Common myeloid progenitor, CD34-positive (primary cell): Measurements from ENCODE around the gene NUP210.
A peak's percentile ranks its signal among the peaks of the same experiment; 100 is the strongest.

ENCODE experiments used
- CTCF ChIA-PET: fragments of 350-600 bp; sonication (Branson Sonifier 250); formaldehyde crosslinking; loops from one replicate; lab custom pipeline; 2021; ENCODE audit warnings: antibody characterized with exemption; lab: Charles Lee
- POLR2A ChIA-PET: fragments of 350-600 bp; sonication (Branson Sonifier 250); formaldehyde crosslinking; loops from one replicate; lab custom pipeline; 2021; ENCODE audit warnings: antibody characterized with exemption; lab: Charles Lee
- DNase-seq, 3 donors: peaks; one replicate each; pipeline versions ENCODE4 v3.0.0 to v3.0.0-alpha.2; 2013
- H3K27ac ChIP-seq, 2 experiments: 1 replicate in 1 of 2; 2 replicates in 1 of 2; pipeline ENCODE4 v1.7.0; 2013; ENCODE audit warnings: inconsistent platforms in 2 of 2, low read length in 2 of 2, mild to moderate bottlenecking in 2 of 2, low read depth in 1 of 2, moderate library complexity in 1 of 2; ENCODE audit not compliant: severe bottlenecking in 2 of 2, insufficient read depth in 1 of 2, poor library complexity in 1 of 2
- H3K27me3 ChIP-seq, 5 experiments: replicated peaks in 2 of 5; 1 replicate in 3 of 5; 2 replicates in 2 of 5; pipeline versions ENCODE4 v1.6.1 to v1.7.0; 2013; ENCODE audit warnings: low read length in 4 of 5, mild to moderate bottlenecking in 2 of 5, moderate library complexity in 2 of 5, inconsistent platforms in 1 of 5; ENCODE audit not compliant: insufficient read depth in 5 of 5, control insufficient read depth in 4 of 5
- H3K36me3 ChIP-seq, 4 experiments: 1 replicate in 2 of 4; 2 replicates in 2 of 4; pipeline versions ENCODE4 v1.6.1 to v1.7.0; 2013; ENCODE audit warnings: low read length in 3 of 4, control low read depth in 1 of 4, mild to moderate bottlenecking in 1 of 4; ENCODE audit not compliant: control insufficient read depth in 4 of 4, insufficient read depth in 4 of 4
- H3K4me1 ChIP-seq, 4 experiments: 1 replicate in 3 of 4; 2 replicates in 1 of 4; pipeline versions ENCODE4 v1.6.1 to v1.7.1; 2013; ENCODE audit warnings: low read length in 3 of 4, mild to moderate bottlenecking in 3 of 4, control low read depth in 1 of 4, inconsistent platforms in 1 of 4, moderate library complexity in 1 of 4; ENCODE audit not compliant: control insufficient read depth in 4 of 4, insufficient read depth in 4 of 4; ENCODE audit errors: control extremely low read depth in 1 of 4
- H3K4me3 ChIP-seq, 7 experiments: 1 replicate in 4 of 7; 2 replicates in 3 of 7; pipeline versions ENCODE4 v1.5.1 to v1.7.0; 2013; ENCODE audit warnings: mild to moderate bottlenecking in 7 of 7, low read length in 6 of 7, moderate library complexity in 6 of 7, inconsistent platforms in 2 of 7, low read depth in 2 of 7, control low read depth in 1 of 7; ENCODE audit not compliant: insufficient read depth in 4 of 7, control insufficient read depth in 1 of 7; ENCODE audit errors: extremely low read depth in 1 of 7
- H3K9me3 ChIP-seq, 5 experiments: 1 replicate in 4 of 5; 2 replicates in 1 of 5; pipeline versions ENCODE4 v1.6.1 to v1.7.1; 2013; ENCODE audit warnings: low read length in 4 of 5, mild to moderate bottlenecking in 2 of 5, inconsistent platforms in 1 of 5, low read depth in 1 of 5, moderate library complexity in 1 of 5; ENCODE audit not compliant: control insufficient read depth in 4 of 5, insufficient read depth in 2 of 5; ENCODE audit errors: control extremely low read depth in 1 of 5
- WGBS: methylation state at CpG from one replicate; pipeline ENCODE4 v1.1.5; 2013; ENCODE audit not compliant: insufficient coverage; 5-methylcytosine and 5-hydroxymethylcytosine counted together

NUP210 gene

DNA sequence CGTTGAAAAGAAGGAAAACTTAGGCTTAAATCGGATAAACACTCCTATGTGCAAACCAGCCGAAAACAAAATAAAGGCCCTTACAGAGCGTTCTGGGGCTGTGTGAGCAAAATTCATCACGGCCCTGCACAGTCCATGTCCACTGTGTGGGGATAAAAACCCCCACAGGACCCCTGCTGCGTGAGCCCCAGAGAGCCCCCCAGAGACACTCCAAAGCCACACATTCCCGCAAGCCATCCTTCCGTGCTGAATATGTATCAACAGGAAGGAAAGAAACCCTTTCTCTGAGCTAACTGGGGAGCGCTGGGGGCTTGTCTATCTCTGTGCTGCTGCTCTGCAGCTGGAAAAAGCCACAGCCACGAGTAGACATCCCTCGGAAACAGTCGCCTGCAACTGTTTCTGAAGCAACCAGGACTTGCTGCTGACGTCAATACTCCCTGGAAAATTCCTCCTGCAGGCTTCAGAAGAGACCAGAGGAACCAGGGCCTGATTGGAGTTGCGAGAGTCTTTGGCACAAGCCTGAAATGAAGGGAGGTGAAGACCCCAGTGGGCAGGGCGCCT lies 72.7 kb downstream of the NUP210 start:
- Histone ChIP-seq H3K4me1 (peaks cover 6 to 54% (median 46%) of the 10 kb centered on the region in 4 experiments), H3K4me3 (no peak overlapping the region), H3K27me3 (no peaks in the 10 kb centered on the region), H3K9me3 (no peaks in the 10 kb centered on the region), H3K36me3 (peaks cover 6 to 85% (median 50%) of the 10 kb centered on the region in 4 experiments), H3K27ac (no peak overlapping the region)
- ChIA-PET CTCF (interaction anchor here (1.1 to 6.7 kb wide), 5 partner anchors 12 to 146 kb away, joined by 3 to 69 read pairs (median 5); no protein-coding TSS in a partner anchor), POLR2A (no interaction called here)
- WGBS, result 85% methylated on average over 13 of the region's 15 CpGs
- no peak for DNase-seq

DNA sequence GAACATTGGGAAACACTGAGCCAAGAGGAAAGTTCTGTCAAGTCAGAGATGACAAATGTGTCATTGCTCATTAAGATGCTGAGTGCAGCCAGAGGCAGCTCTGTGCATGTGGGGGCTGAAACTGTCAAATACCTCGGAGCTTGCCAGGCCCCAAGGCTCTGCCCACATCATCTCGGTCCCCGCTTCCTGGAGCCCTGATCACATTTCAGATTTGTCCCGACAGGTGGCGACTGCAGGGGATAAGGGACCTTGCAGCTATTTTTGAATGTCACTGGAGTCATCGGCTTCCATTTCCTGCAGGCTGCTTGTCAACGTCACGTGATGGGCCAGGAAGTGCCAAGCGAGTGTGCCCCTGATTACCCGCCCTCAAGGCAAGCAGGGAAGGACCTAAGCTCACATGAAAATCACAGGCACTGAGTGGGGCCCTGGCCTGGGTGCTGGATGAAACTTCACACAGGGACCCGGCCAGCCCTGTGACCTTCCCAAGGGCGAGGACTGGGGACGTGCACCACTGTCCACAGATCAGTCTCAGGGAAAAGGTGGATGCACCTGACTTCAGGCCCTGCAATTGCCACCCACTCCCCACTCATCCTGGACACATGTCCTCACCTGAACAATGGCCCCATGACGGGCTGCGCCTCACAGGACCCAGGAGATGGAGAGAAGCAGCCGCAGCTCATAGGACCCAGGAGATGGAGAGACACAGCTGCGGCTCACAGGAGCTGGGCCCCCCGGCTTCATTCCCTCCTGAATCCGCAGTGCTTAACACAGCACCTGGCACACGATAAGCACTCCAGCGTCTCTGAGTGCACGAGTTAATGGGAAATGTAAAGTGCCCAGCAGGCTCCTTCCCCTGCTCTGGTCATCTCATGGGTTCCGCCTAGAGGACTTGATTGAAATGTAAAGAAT lies 73.4 kb downstream of the NUP210 start:
- 62% methylated on average over 22 of the region's 23 CpGs for WGBS
- H3K27ac ChIP-seq, result peak overlapping the region in 1 of 2 experiments; percentile 14
- no peak overlapping the region for H3K4me3 ChIP-seq
- peak; percentile 82 to 89 (median 84) for DNase-seq
- H3K36me3 ChIP-seq, result peaks cover 4 to 85% (median 52%) of the 10 kb centered on the region in 4 experiments
- peaks cover 6 to 46% (median 39%) of the 10 kb centered on the region in 4 experiments for H3K4me1 ChIP-seq
- ChIA-PET POLR2A (interaction anchor here (0.7 to 0.8 kb wide), 2 partner anchors 105 to 133 kb away, joined by 3 to 4 read pairs; partner anchors contain the start of gene HDAC11), CTCF (interaction anchor here (0.6 to 6.7 kb wide), 18 partner anchors 8 to 712 kb away, joined by 3 to 69 read pairs (median 4); no protein-coding TSS in a partner anchor)
- H3K9me3 ChIP-seq, result no peaks in the 10 kb centered on the region
- no peaks in the 10 kb centered on the region for H3K27me3 ChIP-seq

- H3K36me3 ChIP-seq, result peaks cover 4 to 85% (median 53%) of the 10 kb centered on the region in 4 experiments
- H3K4me3 ChIP-seq, result no peak overlapping the region
- no peaks in the 10 kb centered on the region for H3K9me3 ChIP-seq
- CTCF ChIA-PET, result interaction anchor here (0.6 to 6.7 kb wide), 13 partner anchors 9 to 713 kb away, joined by 3 to 69 read pairs (median 4); no protein-coding TSS in a partner anchor
- H3K27ac ChIP-seq, result no peak overlapping the region
- POLR2A ChIA-PET, result no interaction called here
- H3K27me3 ChIP-seq, result no peaks in the 10 kb centered on the region
- H3K4me1 ChIP-seq, result peaks cover 6 to 43% (median 39%) of the 10 kb centered on the region in 4 experiments
- WGBS, result 100% methylated on average over 3 of the region's 6 CpGs
- no peak for DNase-seq
Observed at GRCh38 chr3:13345772-13346171, 74.3 kb downstream of the NUP210 start.

- CTCF ChIA-PET, result interaction anchor here (0.6 to 6.7 kb wide), 10 partner anchors 9 to 118 kb away, joined by 3 to 69 read pairs (median 6); no protein-coding TSS in a partner anchor
Observed at GRCh38 chr3:13345284-13345683, 74.8 kb downstream of the NUP210 start.

GRCh38 chr3:13344663-13345062 lies 75.5 kb downstream of the NUP210 start:
- ChIA-PET CTCF (interaction anchor here (1.1 to 6.7 kb wide), 8 partner anchors 9 to 109 kb away, joined by 3 to 69 read pairs (median 6); no protein-coding TSS in a partner anchor), POLR2A (no interaction called here)
- Histone ChIP-seq H3K4me3 (no peak overlapping the region), H3K27ac (no peak overlapping the region), H3K9me3 (no peaks in the 10 kb centered on the region), H3K27me3 (no peaks in the 10 kb centered on the region), H3K36me3 (peaks cover 4 to 88% (median 56%) of the 10 kb centered on the region in 4 experiments), H3K4me1 (peaks cover 6 to 39% (median 38%) of the 10 kb centered on the region in 4 experiments)
- 93% methylated on average over 9 of the region's 9 CpGs for WGBS
- DNase-seq, result no peak

More at GRCh38 chr3:13345284-13345683, 74.8 kb downstream of the NUP210 start:
- 94% methylated on average over 2 of the region's 8 CpGs for WGBS
- Histone ChIP-seq H3K4me3 (no peak overlapping the region), H3K36me3 (peaks cover 4 to 88% (median 56%) of the 10 kb centered on the region in 4 experiments), H3K4me1 (peaks cover 6 to 43% (median 39%) of the 10 kb centered on the region in 4 experiments), H3K9me3 (no peaks in the 10 kb centered on the region), H3K27me3 (no peaks in the 10 kb centered on the region), H3K27ac (no peak overlapping the region)
- DNase-seq, result no peak
- POLR2A ChIA-PET, result no interaction called here

DNA sequence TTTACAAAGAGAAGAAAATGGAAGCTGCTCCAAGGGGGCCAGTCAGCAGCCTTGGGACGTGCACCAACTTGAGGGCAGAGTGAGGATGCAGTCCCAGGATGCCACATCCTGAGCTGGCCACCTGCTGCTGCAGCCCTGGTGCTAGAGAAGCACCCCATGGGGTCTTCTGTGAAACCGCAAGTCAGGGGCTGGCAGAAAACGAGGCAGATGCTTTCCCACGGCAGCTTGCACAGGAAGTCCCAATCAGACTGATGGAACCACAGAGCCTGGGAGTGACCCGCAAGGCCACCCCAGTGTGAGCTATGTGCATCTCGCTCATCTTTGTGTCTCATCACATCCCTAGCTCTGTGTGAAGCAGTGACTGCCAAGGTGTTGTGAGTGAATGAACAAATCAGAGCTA lies 76.5 kb downstream of the NUP210 start:
- Histone ChIP-seq H3K4me3 (peak overlapping the region in 1 of 7 experiments; percentile 2), H3K27me3 (no peaks in the 10 kb centered on the region), H3K9me3 (no peaks in the 10 kb centered on the region), H3K27ac (no peak overlapping the region), H3K4me1 (peaks cover 6 to 29% (median 28%) of the 10 kb centered on the region in 4 experiments), H3K36me3 (peaks cover 6 to 92% (median 60%) of the 10 kb centered on the region in 4 experiments)
- ChIA-PET POLR2A (interaction anchor here (0.6 kb wide), 1 partner anchor 452 kb away, joined by 3 read pairs; no protein-coding TSS in a partner anchor), CTCF (interaction anchor here (0.7 to 6.7 kb wide), 11 partner anchors 11 to 110 kb away, joined by 3 to 69 read pairs (median 3); no protein-coding TSS in a partner anchor)
- WGBS, result 60% methylated on average over 6 of the region's 6 CpGs
- DNase-seq, result peak in 2 of 3 donors; percentile 67 to 77
